GM12872 (cell line): ENCODE measurements around the gene RAB5B.

Experiments
- CTCF ChIP-seq: IDR thresholded peaks from 3 replicates; pipeline ENCODE4 v1.5.1; 2011; ENCODE audit warnings: low read depth, mild to moderate bottlenecking, low read length, moderate library complexity; ENCODE audit not compliant: insufficient read depth

Gene RAB5B

DNA sequence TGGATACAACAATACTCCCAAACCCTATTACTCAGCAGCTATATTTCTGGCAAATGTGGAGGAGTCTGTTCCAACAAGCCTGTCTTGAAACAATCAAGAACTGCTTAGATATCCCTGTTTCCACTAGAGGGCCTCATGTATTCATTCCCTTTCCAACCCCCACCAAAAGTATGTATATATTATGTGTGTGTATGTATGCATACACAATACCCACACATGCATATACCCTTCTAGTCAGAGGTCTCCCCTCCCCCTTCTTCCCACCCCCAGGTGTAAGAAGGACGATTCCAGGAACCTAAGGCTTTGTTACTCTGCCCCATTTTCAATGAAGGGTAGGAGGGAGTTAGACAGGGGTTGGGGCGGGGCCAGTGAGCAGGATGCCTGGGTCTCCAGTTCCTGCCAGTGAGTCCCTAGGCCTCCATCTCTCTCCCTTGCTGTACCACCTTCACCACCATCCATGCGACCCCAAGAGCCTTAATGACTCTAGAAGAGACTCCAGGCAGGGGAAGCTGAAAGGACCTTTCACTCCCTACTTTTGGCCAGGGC lies 43.0 kb upstream of the RAB5B start, which contains the start of gene DGKA:
DGKA (plus strand) TSS at position 392 of the 546 bp plus-strand sequence. CDS start 5,342 bp downstream, outside the sequence.
- TF ChIP-seq CTCF, result peak; percentile 70

DNA sequence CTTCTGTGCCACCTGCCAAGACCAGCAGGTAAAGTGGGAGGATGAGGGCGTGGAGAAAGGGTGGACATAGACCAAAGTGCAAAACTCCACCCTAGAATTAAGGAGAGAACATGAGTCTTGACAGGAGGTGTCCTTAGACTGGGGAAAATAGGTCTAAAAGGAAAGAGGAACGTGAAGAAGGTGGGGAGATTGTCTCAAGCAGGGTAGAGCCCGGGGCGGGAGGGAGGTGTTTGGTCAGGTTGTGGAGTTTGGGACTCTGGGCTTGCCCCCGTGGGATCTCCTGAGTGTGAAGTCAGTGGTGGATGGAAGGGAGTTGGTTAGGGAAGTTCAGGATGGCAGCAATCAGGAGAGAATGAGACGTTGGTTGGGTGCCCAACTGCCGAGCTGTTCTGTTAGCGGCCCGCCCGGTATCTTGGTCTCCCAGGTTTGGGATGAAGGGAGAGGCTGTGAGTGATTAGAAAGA lies 42.5 kb upstream of the RAB5B start:
- no peak for TF ChIP-seq CTCF

DNA sequence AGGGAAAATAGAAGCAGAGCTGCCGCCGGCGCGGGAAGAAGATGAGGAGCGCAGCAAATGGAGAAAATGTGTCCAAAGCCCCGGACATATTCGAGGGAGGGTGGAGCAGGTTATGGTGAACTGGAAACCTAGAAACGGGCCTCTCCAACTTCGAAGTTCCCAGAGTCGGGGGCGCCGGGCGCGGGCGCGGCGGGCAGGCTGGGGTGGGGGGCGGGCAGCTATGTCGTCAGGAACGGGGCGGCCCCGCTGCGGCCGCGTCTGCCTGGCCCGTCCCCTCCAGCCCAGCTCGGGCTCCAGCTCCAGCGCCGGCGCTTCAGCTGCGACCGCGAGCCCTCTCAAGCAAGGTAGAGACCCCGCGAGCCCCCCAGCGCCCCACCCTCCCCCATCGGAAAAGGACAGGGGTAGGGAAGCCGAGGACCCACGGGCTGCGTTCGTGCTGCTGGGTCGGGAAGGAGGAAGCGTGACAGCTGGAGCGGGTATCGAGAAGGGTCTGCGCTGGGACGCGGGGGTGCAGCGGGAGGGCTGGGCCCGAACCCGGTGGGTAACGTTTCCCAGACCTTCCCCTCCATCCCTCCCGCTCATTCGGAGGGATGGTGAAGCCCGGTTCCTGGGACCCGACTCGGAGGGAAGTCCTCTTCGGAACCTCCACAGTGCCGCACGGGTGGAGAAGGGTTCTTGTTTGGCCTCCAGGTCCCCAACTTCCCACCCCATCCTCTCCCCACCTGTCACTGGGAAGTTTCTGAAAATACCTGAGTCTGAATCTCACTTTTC lies 41.9 kb upstream of the RAB5B start:
- no peak for TF ChIP-seq CTCF

GRCh38 chr12:55932551-55932910 lies 41.3 kb upstream of the RAB5B start:
- TF ChIP-seq CTCF, result no peak

DNA sequence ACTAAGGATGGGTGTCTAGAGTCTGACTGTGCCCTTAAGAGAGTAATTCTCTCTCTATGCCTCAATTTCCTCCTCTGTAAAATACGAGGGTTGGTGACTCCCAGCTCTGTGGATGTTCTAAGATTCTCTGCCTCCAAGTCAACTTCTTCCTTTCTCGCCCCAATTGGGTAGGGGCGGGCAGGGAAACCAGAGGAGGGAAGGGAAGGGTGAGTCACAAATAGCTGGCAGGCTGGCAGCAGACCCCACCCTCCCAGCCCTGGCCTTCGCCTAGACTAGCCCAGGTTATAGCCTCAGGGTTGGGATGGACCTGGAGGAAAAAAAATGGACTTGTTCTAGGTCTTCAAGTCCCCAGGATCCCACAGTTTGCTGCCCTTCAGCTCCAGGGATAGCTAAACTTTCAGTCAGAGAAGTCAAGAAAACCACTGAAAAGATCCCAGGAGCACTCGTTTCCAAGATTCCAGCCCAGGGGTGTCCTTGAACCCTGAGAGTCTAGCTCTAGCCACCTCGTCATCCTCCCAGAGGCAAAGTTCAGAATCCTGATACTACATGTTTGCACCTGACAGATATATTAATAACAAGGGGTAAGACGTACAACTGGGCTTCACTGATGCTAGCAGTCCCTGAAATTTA lies 40.6 kb upstream of the RAB5B start:
- no peak for TF ChIP-seq CTCF

DNA sequence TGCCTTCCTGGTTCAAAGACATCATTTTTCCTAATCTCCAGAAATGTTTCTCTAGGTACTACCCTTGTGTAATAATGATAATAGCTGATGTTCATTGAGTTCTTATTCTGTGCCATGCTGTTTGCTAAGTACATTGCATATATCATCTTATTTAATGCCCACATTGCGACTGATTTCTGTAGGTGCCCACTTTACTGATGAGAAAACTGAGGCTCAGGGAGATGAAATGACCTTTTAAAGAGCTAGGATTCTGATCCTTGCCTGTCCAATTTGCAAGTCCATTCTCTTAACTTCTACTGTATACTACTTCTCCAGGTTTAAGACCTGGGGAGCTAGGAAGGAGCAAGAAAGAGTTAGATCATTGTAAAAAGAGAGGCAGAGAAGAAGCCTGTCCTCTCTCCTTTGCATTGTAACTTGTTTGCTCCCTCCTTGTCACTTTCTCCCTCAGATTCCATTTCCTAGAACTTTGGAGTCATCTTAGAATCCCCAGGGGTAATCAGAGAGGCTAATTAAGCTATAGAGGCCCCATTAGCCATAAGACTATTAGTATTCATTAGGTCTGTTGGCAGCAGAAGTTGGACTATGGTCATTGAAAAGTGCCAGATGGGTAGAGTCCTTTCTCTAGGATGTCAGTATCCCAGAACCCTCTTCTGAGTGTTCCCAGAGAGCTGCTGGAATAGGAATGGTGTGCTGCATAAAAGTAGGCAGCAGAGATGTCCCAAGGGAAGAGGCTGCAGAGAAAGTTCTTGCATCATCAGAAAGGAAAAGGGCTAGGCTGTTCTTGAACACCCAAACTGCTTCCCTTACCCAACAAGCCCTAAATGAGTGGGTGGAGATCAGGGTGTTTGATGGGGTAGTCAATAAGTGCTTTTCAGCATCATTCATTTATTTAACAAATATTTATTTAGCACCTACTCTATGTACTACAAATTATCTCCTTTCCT lies 39.8 kb upstream of the RAB5B start:
- TF ChIP-seq CTCF, result no peak
